ENCODE data around the gene ZBTB18.

Gene ZBTB18

DNA sequence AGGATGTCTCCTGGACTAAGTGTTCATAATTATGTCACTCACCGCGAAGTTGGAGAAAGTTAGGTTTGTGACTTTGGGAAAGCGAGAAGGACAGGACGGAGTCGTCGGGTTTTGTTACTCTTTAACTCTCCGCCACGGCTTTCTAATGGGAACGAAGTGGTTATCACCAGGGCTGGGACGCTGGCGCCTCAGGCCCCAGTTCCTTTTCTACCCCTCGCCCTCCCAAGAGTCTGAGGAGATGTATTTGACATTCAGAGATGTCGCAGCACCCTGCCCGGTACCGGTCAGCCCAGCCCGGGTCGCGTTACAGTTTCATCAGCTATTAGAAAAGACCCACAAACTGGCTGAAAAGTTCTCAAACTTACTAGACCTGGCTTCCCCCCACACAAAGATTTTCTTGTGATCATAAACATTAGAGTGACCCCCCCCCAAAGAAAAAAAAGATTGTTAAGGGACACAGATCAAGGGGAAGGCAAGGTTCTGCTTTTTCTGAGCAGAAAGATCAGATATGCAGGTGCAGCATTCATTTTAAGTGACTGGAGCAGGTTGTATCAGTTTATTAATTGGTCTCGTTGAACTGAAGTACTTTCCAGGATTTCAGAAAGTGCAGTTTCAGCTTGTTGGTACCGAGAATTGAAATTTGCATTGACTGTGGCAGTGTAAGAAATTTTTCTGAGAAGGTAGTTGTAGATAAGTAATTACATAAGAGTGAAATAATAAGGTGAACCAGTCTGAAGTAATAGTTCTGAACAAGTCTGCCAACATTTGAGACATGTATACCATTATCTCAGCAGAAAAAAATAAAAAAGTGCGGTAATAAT, 859 bp upstream of the ZBTB18 start:
- no peak for TF ChIP-seq EZH2 (IDR thresholded peaks at IDR 0.05; ENCODE audit: borderline replicate concordance, low read length)
- TF ChIP-seq, protein P1, sequence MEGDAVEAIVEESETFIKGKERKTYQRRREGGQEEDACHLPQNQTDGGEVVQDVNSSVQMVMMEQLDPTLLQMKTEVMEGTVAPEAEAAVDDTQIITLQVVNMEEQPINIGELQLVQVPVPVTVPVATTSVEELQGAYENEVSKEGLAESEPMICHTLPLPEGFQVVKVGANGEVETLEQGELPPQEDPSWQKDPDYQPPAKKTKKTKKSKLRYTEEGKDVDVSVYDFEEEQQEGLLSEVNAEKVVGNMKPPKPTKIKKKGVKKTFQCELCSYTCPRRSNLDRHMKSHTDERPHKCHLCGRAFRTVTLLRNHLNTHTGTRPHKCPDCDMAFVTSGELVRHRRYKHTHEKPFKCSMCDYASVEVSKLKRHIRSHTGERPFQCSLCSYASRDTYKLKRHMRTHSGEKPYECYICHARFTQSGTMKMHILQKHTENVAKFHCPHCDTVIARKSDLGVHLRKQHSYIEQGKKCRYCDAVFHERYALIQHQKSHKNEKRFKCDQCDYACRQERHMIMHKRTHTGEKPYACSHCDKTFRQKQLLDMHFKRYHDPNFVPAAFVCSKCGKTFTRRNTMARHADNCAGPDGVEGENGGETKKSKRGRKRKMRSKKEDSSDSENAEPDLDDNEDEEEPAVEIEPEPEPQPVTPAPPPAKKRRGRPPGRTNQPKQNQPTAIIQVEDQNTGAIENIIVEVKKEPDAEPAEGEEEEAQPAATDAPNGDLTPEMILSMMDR (IDR thresholded peaks at IDR 0.05; ENCODE audit: low read length) = no peak
- Histone ChIP-seq H3F3A (ENCODE audit: insufficient read depth, low read length) (no peaks in the 10 kb centered on the region), H3K36me3 (ENCODE audit: insufficient read depth, low read length) (peaks cover 15% of the 10 kb centered on the region), H2AFZ (ENCODE audit: low read length) (no peak overlapping the region), H3K9me3 (ENCODE audit: low read length) (no peaks in the 10 kb centered on the region), H3K4me1 (ENCODE audit: insufficient read depth, low read length, severe bottlenecking) (peaks cover 35% of the 10 kb centered on the region), H3K9ac (ENCODE audit: low read length) (peak overlapping the region; percentile 49; the same call in 1 of the 2 replicates), H3K27ac (ENCODE audit: low read depth, low read length, poor library complexity, severe bottlenecking) (peak overlapping the region; percentile 59), H4K20me1 (ENCODE audit: insufficient read depth, low read length) (peaks cover 5% of the 10 kb centered on the region; the same call in 1 of the 2 replicates), H3K27me3 (ENCODE audit: insufficient read depth, low read length) (no peaks in the 10 kb centered on the region), H3K9me2 (ENCODE audit: low read depth, low read length) (no peaks in the 10 kb centered on the region), H3K4me2 (ENCODE audit: low read length) (peak overlapping the region; percentile 91), H3K4me3 (ENCODE audit: low read depth, low read length, poor library complexity, severe bottlenecking) (peak overlapping the region; percentile 62), H3K79me2 (ENCODE audit: insufficient read depth, low read length) (no peaks in the 10 kb centered on the region)

DNA sequence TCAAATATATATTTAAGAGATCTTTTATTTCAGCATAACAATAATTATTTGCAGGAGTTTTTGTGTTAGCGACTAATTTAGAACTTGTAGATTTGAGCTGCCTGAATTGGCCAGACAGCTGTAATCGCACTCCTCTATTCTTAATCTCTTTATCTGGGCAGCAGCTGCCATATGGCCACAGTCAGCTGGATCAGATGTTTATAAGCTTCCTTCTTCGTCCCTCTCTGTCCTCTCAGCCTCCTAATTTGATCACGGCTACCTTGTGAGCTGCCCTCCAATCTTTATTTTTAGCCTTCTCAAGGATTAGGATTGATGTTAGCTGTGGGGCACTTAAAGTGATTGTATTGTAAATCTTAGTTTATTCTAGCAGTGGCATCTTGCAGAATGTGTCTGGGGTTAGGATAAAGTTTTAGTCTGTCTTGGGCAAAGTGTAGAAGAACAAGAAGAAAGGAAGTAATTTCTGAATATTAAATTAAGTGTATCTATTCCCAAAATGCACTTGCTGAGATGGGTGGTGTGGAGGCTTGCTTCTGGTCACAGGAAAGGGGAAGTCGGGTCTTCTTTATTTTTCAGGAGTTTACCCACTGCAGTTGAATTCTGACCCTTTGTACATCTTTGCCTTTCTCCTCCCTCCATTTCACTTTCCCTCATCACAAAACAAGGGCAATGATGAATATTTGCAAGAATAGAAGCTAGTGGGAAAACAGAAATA, 1.1 kb downstream of the ZBTB18 start:
- no peaks in the 10 kb centered on the region for H3K9me2 ChIP-seq (ENCODE audit: low read depth, low read length)
- peaks cover 20% of the 10 kb centered on the region for H3K36me3 ChIP-seq (ENCODE audit: insufficient read depth, low read length)
- H2AFZ ChIP-seq (ENCODE audit: low read length) = no peak overlapping the region
- no peaks in the 10 kb centered on the region for H3K79me2 ChIP-seq (ENCODE audit: insufficient read depth, low read length)
- H4K20me1 ChIP-seq (ENCODE audit: insufficient read depth, low read length) = peaks cover 5% of the 10 kb centered on the region; the same call in 1 of the 2 replicates
- TF ChIP-seq, protein P1 (IDR thresholded peaks at IDR 0.05; ENCODE audit: low read length) = no peak
- TF ChIP-seq EZH2 (IDR thresholded peaks at IDR 0.05; ENCODE audit: borderline replicate concordance, low read length) = no peak
- no peaks in the 10 kb centered on the region for H3F3A ChIP-seq (ENCODE audit: insufficient read depth, low read length)
- H3K4me2 ChIP-seq (ENCODE audit: low read length) = no peak overlapping the region
- peaks cover 31% of the 10 kb centered on the region for H3K4me1 ChIP-seq (ENCODE audit: insufficient read depth, low read length, severe bottlenecking)
- H3K4me3 ChIP-seq (ENCODE audit: low read depth, low read length, poor library complexity, severe bottlenecking) = no peak overlapping the region
- no peak overlapping the region for H3K9ac ChIP-seq (ENCODE audit: low read length)
- H3K27me3 ChIP-seq (ENCODE audit: insufficient read depth, low read length) = no peaks in the 10 kb centered on the region
- no peaks in the 10 kb centered on the region for H3K9me3 ChIP-seq (ENCODE audit: low read length)
- no peak overlapping the region for H3K27ac ChIP-seq (ENCODE audit: low read depth, low read length, poor library complexity, severe bottlenecking)

DNA sequence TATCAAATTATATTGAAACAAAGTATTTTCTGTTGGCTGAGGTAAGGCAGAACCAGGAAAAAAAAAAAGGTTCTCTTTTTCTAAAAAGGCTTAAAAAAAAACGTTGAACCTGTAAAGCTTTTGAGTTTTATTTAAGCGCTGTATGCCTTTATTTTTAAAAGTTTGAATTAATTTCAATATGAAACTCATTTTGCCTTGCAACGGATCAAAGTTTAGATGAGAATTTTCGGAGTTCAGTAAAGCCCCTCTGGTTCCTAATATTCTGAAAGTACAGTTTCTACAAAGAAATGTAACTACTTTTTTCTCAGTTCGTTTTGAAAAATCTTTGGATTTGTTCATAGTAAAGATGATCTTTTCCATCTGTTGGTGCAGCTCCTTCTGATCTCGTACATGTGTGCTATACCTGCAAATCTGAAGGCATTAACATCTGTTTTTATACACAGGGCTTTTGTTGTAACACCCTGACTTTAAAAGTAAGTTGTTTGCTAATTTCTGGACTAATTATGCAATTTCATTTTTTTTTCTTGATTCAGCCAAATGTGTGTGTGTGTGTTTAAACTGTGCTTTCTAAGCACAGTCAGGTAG, 1.7 kb downstream of the ZBTB18 start:
- Histone ChIP-seq H3K27ac (ENCODE audit: low read depth, low read length, poor library complexity, severe bottlenecking) (no peak overlapping the region), H3K27me3 (ENCODE audit: insufficient read depth, low read length) (no peaks in the 10 kb centered on the region), H3K9ac (ENCODE audit: low read length) (no peak overlapping the region), H3K79me2 (ENCODE audit: insufficient read depth, low read length) (no peaks in the 10 kb centered on the region), H3K4me3 (ENCODE audit: low read depth, low read length, poor library complexity, severe bottlenecking) (no peak overlapping the region), H3K4me2 (ENCODE audit: low read length) (no peak overlapping the region), H2AFZ (ENCODE audit: low read length) (no peak overlapping the region), H3K36me3 (ENCODE audit: insufficient read depth, low read length) (peaks cover 20% of the 10 kb centered on the region), H3K9me3 (ENCODE audit: low read length) (no peaks in the 10 kb centered on the region), H4K20me1 (ENCODE audit: insufficient read depth, low read length) (peaks cover 5% of the 10 kb centered on the region; the same call in 1 of the 2 replicates), H3F3A (ENCODE audit: insufficient read depth, low read length) (no peaks in the 10 kb centered on the region), H3K9me2 (ENCODE audit: low read depth, low read length) (no peaks in the 10 kb centered on the region), H3K4me1 (ENCODE audit: insufficient read depth, low read length, severe bottlenecking) (peaks cover 27% of the 10 kb centered on the region)
- TF ChIP-seq EZH2 (IDR thresholded peaks at IDR 0.05; ENCODE audit: borderline replicate concordance, low read length) = no peak
- TF ChIP-seq, protein P1 (IDR thresholded peaks at IDR 0.05; ENCODE audit: low read length) = no peak

All from OCI-LY1 (cell line).